OCI-LY7 (cell line): ENCODE results near the gene GJA9. TPM values are rescaled to one million over a fixed set of nuclear protein-coding genes. Genes with fewer than 3 reads are reported as not detected.
A peak's percentile ranks its signal among the peaks of the same experiment; 100 is the strongest.

Experiments used
- BruUV-seq: library from RNA; stranded (reverse); fragments of 400-500 nt; replicated peaks from 2 replicates; lab custom pipeline; 2021; lab: Mats Ljungman, UMichigan
- CTCF ChIA-PET: fragments of 300-600 bp; sonication (Branson Sonifier 250); formaldehyde crosslinking; loops from one replicate; lab custom pipeline; 2022; ENCODE audit warnings: antibody characterized with exemption; ENCODE audit not compliant: unreplicated experiment; lab: Charles Lee
- POLR2A ChIA-PET: fragments of 300-600 bp; sonication (Branson Sonifier 250); formaldehyde crosslinking; loops from one replicate; lab custom pipeline; 2022; ENCODE audit warnings: antibody characterized with exemption; lab: Charles Lee
- DNase-seq: peaks from one replicate; pipeline ENCODE4 v3.0.0-alpha.2; 2015; ENCODE audit warnings: low spot score
- H2AFZ ChIP-seq: fragments of 200-600 bp; sonication (generic), shearing (Covaris generic); 2 replicates; pipeline ENCODE4 v1.6.1; 2014; ENCODE audit warnings: mild to moderate bottlenecking, antibody characterized with exemption, low read length, moderate library complexity
- H3K27ac ChIP-seq: fragments of 200-600 bp; sonication (generic); 2 replicates; pipeline ENCODE4 v1.5.1; 2014; ENCODE audit warnings: mixed run types, low read depth, mild to moderate bottlenecking, moderate library complexity, low read length, inconsistent platforms; ENCODE audit not compliant: poor library complexity, severe bottlenecking
- H3K36me3 ChIP-seq: fragments of 200-600 bp; sonication (generic); 2 replicates; pipeline ENCODE4 v1.6.1; 2014; ENCODE audit warnings: mild to moderate bottlenecking, antibody characterized with exemption, low read length, moderate library complexity, mixed read lengths; ENCODE audit not compliant: insufficient read depth
- H3K4me1 ChIP-seq: fragments of 200-600 bp; sonication (generic); 2 replicates; pipeline ENCODE4 v1.5.1; 2014; ENCODE audit warnings: mild to moderate bottlenecking, low read length; ENCODE audit not compliant: insufficient read depth, poor library complexity, severe bottlenecking
- H3K4me2 ChIP-seq: fragments of 200-600 bp; sonication (generic); 2 replicates; pipeline ENCODE4 v1.6.1; 2014; ENCODE audit warnings: mild to moderate bottlenecking, low read length
- H3K4me3 ChIP-seq: fragments of 200-600 bp; sonication (generic); 2 replicates; pipeline ENCODE4 v1.5.1; 2014; ENCODE audit warnings: mild to moderate bottlenecking, low read depth, low read length; ENCODE audit not compliant: poor library complexity, severe bottlenecking
- H3K79me2 ChIP-seq: fragments of 200-600 bp; sonication (generic); 2 replicates; pipeline ENCODE4 v1.6.1; 2016; ENCODE audit warnings: low read depth, mild to moderate bottlenecking, low read length, moderate library complexity, mixed read lengths; ENCODE audit not compliant: insufficient read depth
- H3K9me2 ChIP-seq: fragments of 200-600 bp; sonication (generic); 2 replicates; pipeline ENCODE4 v1.6.1; 2016; ENCODE audit warnings: mild to moderate bottlenecking, low read length, mixed read lengths; ENCODE audit not compliant: insufficient read depth
- H3K9me3 ChIP-seq: fragments of 200-600 bp; sonication (generic); 2 replicates; pipeline ENCODE4 v1.6.1; 2014; ENCODE audit warnings: mild to moderate bottlenecking, mixed run types, low read length, mixed read lengths
- H4K20me1 ChIP-seq: fragments of 200-600 bp; sonication (generic); 2 replicates; pipeline ENCODE4 v1.6.1; 2014; ENCODE audit warnings: mild to moderate bottlenecking, antibody characterized with exemption, low read length, moderate library complexity, mixed read lengths; ENCODE audit not compliant: insufficient read depth
- CTCF ChIP-seq: fragments of 200-600 bp; sonication (generic); conservative IDR thresholded peaks from 2 replicates; pipeline ENCODE4 v1.5.1; 2014; ENCODE audit warnings: mild to moderate bottlenecking, antibody characterized with exemption, low read length, moderate library complexity, mixed read lengths
- EZH2phosphoT487 ChIP-seq: fragments of 200-600 bp; sonication (generic); IDR thresholded peaks from 2 replicates; pipeline ENCODE4 v1.6.1; 2018; ENCODE audit warnings: low read depth, borderline replicate concordance, mild to moderate bottlenecking, mixed run types, antibody characterized with exemption, low read length, moderate library complexity, mixed read lengths
- intact Hi-C: fragments of 100-400 bp; cut with micrococcal nuclease; formaldehyde crosslinking; loops from one replicate; pipeline ENCODE4 v1.10.0; 2022; ENCODE audit not compliant: unreplicated experiment
- total RNA-seq, 2 experiments: library from RNA; depleted of rRNA in 1 of 2; stranded (reverse); fragments of >200 nt in 1 of 2; shearing (Covaris generic) in 1 of 2; gene quantifications; 2 replicates each; pipeline ENCODE4 v1.2.3, GENCODE V29; 2014 to 2022

Gene GJA9
- total RNA-seq, 2 experiments from 2014 or later, result not detected

- Histone ChIP-seq H3K4me3 (no peak overlapping the region), H3K4me1 (no peaks in the 10 kb centered on the region), H3K79me2 (no peaks in the 10 kb centered on the region), H2AFZ (no peak overlapping the region), H3K9me2 (no peaks in the 10 kb centered on the region), H4K20me1 (no peaks in the 10 kb centered on the region), H3K36me3 (no peaks in the 10 kb centered on the region), H3K9me3 (no peaks in the 10 kb centered on the region), H3K27ac (no peak overlapping the region), H3K4me2 (no peak overlapping the region)
- TF ChIP-seq EZH2phosphoT487 (no peak), CTCF (peak; percentile 19; the same call in 1 of the 2 replicates)
- intact Hi-C loops, result no loop called here
- no peak for DNase-seq
- no TSS peak for BruUV-seq
- ChIA-PET CTCF (no interaction called here), POLR2A (no interaction called here)
Observed at GRCh38 chr1:38891753-38892152, 10.4 kb upstream of the GJA9 start.

- no peaks in the 10 kb centered on the region for H3K9me3 ChIP-seq
- no peak for DNase-seq
- no peak overlapping the region for H3K4me3 ChIP-seq
- no peaks in the 10 kb centered on the region for H3K9me2 ChIP-seq
- no peak overlapping the region for H2AFZ ChIP-seq
- intact Hi-C loops, result no loop called here
- no peak overlapping the region for H3K4me2 ChIP-seq
- H3K4me1 ChIP-seq, result no peaks in the 10 kb centered on the region
- ChIA-PET POLR2A (no interaction called here), CTCF (no interaction called here)
- H4K20me1 ChIP-seq, result no peaks in the 10 kb centered on the region
- no peak overlapping the region for H3K27ac ChIP-seq
- no peak for TF ChIP-seq EZH2phosphoT487
- no peak for TF ChIP-seq CTCF
- BruUV-seq, result no TSS peak
- H3K79me2 ChIP-seq, result no peaks in the 10 kb centered on the region
- no peaks in the 10 kb centered on the region for H3K36me3 ChIP-seq
Observed at GRCh38 chr1:38889589-38889988, 8.2 kb upstream of the GJA9 start.

- H3K27ac ChIP-seq, result no peak overlapping the region
- H4K20me1 ChIP-seq, result no peaks in the 10 kb centered on the region
- no peak overlapping the region for H2AFZ ChIP-seq
- H3K9me2 ChIP-seq, result no peaks in the 10 kb centered on the region
- DNase-seq, result no peak
- TF ChIP-seq CTCF (no peak), EZH2phosphoT487 (no peak)
- ChIA-PET POLR2A (interaction anchor here (0.6 kb wide), 1 partner anchor 118 kb away, joined by 7 read pairs; no protein-coding TSS in a partner anchor), CTCF (no interaction called here)
- H3K4me3 ChIP-seq, result no peak overlapping the region
- no peaks in the 10 kb centered on the region for H3K4me1 ChIP-seq
- intact Hi-C loops, result no loop called here
- no peaks in the 10 kb centered on the region for H3K79me2 ChIP-seq
- H3K4me2 ChIP-seq, result no peak overlapping the region
- H3K9me3 ChIP-seq, result no peaks in the 10 kb centered on the region
- BruUV-seq, result no TSS peak
- no peaks in the 10 kb centered on the region for H3K36me3 ChIP-seq
Observed at GRCh38 chr1:38888423-38889333, 7.3 kb upstream of the GJA9 start.
